Natural killer cell (primary cell): ENCODE measurements around the gene CD8A. TPM values are rescaled to one million over a fixed set of nuclear protein-coding genes. Genes with fewer than 3 reads are reported as not detected.

Source experiments
- ATAC-seq, 3 donors: fragments of 150-1000 bp in 2 of 3; fragments of 200-7000 bp in 1 of 3; cut with Tn5 transposase; 1 replicate in 1 of 3; 2 replicates in 2 of 3; pipeline ENCODE4 v1.10.0; 2021; ENCODE audit warnings: mild to moderate bottlenecking in 2 of 3, moderate library complexity in 2 of 3
- DNase-seq, 2 donors: peaks; one replicate each; pipeline versions ENCODE4 v3.0.0 to v3.0.0-alpha.2; 2013 to 2021; ENCODE audit warnings: mixed read lengths in 1 of 2
- H3K27ac ChIP-seq: one replicate; pipeline ENCODE4 v1.5.1; 2013; ENCODE audit warnings: mild to moderate bottlenecking, low read length
- H3K27me3 ChIP-seq: one replicate; pipeline ENCODE4 v1.6.1; 2013; ENCODE audit warnings: low read length; ENCODE audit not compliant: control insufficient read depth, insufficient read depth
- H3K36me3 ChIP-seq: one replicate; pipeline ENCODE4 v1.6.1; 2013; ENCODE audit warnings: low read length; ENCODE audit not compliant: control insufficient read depth, insufficient read depth
- H3K4me1 ChIP-seq: one replicate; pipeline ENCODE4 v1.6.1; 2013; ENCODE audit warnings: low read length; ENCODE audit not compliant: control insufficient read depth, insufficient read depth
- H3K4me3 ChIP-seq: one replicate; pipeline ENCODE4 v1.5.1; 2013; ENCODE audit warnings: low read length
- H3K9me3 ChIP-seq: one replicate; pipeline ENCODE4 v1.6.1; 2013; ENCODE audit warnings: low read length; ENCODE audit not compliant: control insufficient read depth, insufficient read depth
- H3K27ac Mint-ChIP-seq, 2 donors: one replicate each; pipeline ENCODE4 v1.8.0; 2022; ENCODE audit warnings: mild to moderate bottlenecking in 2 of 2, mixed read lengths in 2 of 2, moderate library complexity in 1 of 2
- H3K27me3 Mint-ChIP-seq, 2 donors: one replicate each; pipeline ENCODE4 v1.8.0; 2022; ENCODE audit warnings: low read depth in 2 of 2, mixed read lengths in 2 of 2
- H3K36me3 Mint-ChIP-seq: one replicate; pipeline ENCODE4 v1.8.0; 2022; ENCODE audit warnings: mixed read lengths
- H3K4me1 Mint-ChIP-seq, 2 donors: one replicate each; pipeline ENCODE4 v1.8.0; 2022; ENCODE audit warnings: mixed read lengths in 2 of 2
- H3K4me3 Mint-ChIP-seq: one replicate; pipeline ENCODE4 v1.8.0; 2022; ENCODE audit warnings: mild to moderate bottlenecking, moderate library complexity, mixed read lengths
- H3K9me3 Mint-ChIP-seq, 2 donors: one replicate each; pipeline ENCODE4 v1.8.0; 2022; ENCODE audit warnings: mixed read lengths in 2 of 2
- CTCF ChIP-seq: fragments of 200-600 bp; IDR thresholded peaks from one replicate; pipeline ENCODE4 v1.8.0; 2022; ENCODE audit warnings: antibody characterized with exemption
- WGBS: methylation state at CpG from one replicate; pipeline ENCODE4 v1.1.7; 2013; ENCODE audit warnings: missing lambda C conversion rate; ENCODE audit not compliant: insufficient coverage; 5-methylcytosine and 5-hydroxymethylcytosine counted together
- intact Hi-C: fragments of 100-400 bp; cut with micrococcal nuclease; formaldehyde crosslinking; loops from one replicate; pipeline ENCODE4 v1.14.2; 2022
- total RNA-seq, 4 donors: library from RNA; stranded (reverse); fragments of 120-200 nt in 1 of 4; gene quantifications; one replicate each; pipeline versions ENCODE4 v1.2.3 to v1.2.4, GENCODE V29; 2013 to 2022

The CD8A gene
- total RNA-seq, 3 donors from 2014 or later (not counting 1 experiment from before 2014, with no cell fraction given): 85.3 to 208 (median 162) TPM

GRCh38 chr2:86787736-86788135 lies 3.0 kb downstream of the CD8A start:
- H3K36me3 Mint-ChIP-seq: peaks cover 7% of the 10 kb centered on the region

GRCh38 chr2:86786001-86786536 lies 4.6 kb downstream of the CD8A start:
- Mint-ChIP-seq H3K36me3 (peaks cover 7% of the 10 kb centered on the region), H3K4me3 (peak overlapping the region; percentile 80), H3K27me3 (peaks cover 0 to 7% of the 10 kb centered on the region in 2 donors), H3K9me3 (no peaks in the 10 kb centered on the region), H3K27ac (peak overlapping the region; percentile 83 to 97), H3K4me1 (peaks cover 31 to 34% of the 10 kb centered on the region in 2 donors)
- ATAC-seq: peak; percentile 72 to 86 (median 80)
- peaks cover 56% of the 10 kb centered on the region for H3K4me1 ChIP-seq
- H3K27ac ChIP-seq: peak overlapping the region; percentile 94
- no peaks in the 10 kb centered on the region for H3K9me3 ChIP-seq
- peak; percentile 55 to 90 for DNase-seq
- peaks cover 6% of the 10 kb centered on the region for H3K36me3 ChIP-seq
- no peak for TF ChIP-seq CTCF
- peaks cover 4% of the 10 kb centered on the region for H3K27me3 ChIP-seq
- H3K4me3 ChIP-seq: no peak overlapping the region
- intact Hi-C loops: loop anchor here (1.0 kb wide), 1 partner anchor 22 kb away; no protein-coding TSS in a partner anchor
- WGBS: 50% methylated on average over 9 of the region's 10 CpGs

More at GRCh38 chr2:86787736-86788135, 3.0 kb downstream of the CD8A start:
- WGBS: 15% methylated on average over 2 of the region's 2 CpGs
- Histone ChIP-seq H3K9me3 (no peaks in the 10 kb centered on the region), H3K36me3 (peaks cover 6% of the 10 kb centered on the region), H3K4me3 (no peak overlapping the region), H3K4me1 (peaks cover 72% of the 10 kb centered on the region), H3K27me3 (peaks cover 11% of the 10 kb centered on the region), H3K27ac (peak overlapping the region; percentile 64)
- DNase-seq: peak in 1 of 2 donors; percentile 70
- Mint-ChIP-seq H3K27ac (peak overlapping the region; percentile 82 to 97), H3K27me3 (peaks cover 0 to 11% of the 10 kb centered on the region in 2 donors), H3K4me3 (peak overlapping the region; percentile 80), H3K9me3 (no peaks in the 10 kb centered on the region), H3K4me1 (peaks cover 39 to 48% of the 10 kb centered on the region in 2 donors)
- intact Hi-C loops: no loop called here
- TF ChIP-seq CTCF: no peak
- ATAC-seq: no peak

GRCh38 chr2:86785456-86785855 lies 5.3 kb downstream of the CD8A start:
- no peak for TF ChIP-seq CTCF
- peaks cover 2% of the 10 kb centered on the region for H3K27me3 ChIP-seq
- H3K4me1 ChIP-seq: peaks cover 52% of the 10 kb centered on the region
- peaks cover 6% of the 10 kb centered on the region for H3K36me3 ChIP-seq
- H3K4me3 Mint-ChIP-seq: peak overlapping the region; percentile 80
- no peak overlapping the region for H3K4me3 ChIP-seq
- H3K9me3 ChIP-seq: no peaks in the 10 kb centered on the region
- 73% methylated on average over 4 of the region's 9 CpGs for WGBS
- no peaks in the 10 kb centered on the region for H3K9me3 Mint-ChIP-seq
- peak overlapping the region; percentile 94 for H3K27ac ChIP-seq
- peak overlapping the region; percentile 83 to 97 for H3K27ac Mint-ChIP-seq
- DNase-seq: peak in 1 of 2 donors; percentile 86
- intact Hi-C loops: no loop called here
- peaks cover 7% of the 10 kb centered on the region for H3K36me3 Mint-ChIP-seq
- ATAC-seq: no peak
- H3K4me1 Mint-ChIP-seq: peaks cover 26 to 29% of the 10 kb centered on the region in 2 donors
- H3K27me3 Mint-ChIP-seq: peaks cover 0 to 7% of the 10 kb centered on the region in 2 donors
